Measurements from ENCODE around the gene CST5. TPM values are rescaled to one million over a fixed set of nuclear protein-coding genes. Genes with fewer than 3 reads are reported as not detected.

Gene CST5
- total and polyA plus RNA-seq, 10 of the 15 experiments (the other 5 are each of a cell fraction or from before 2014, with no cell fraction given), result not detected

GRCh38 chr20:23856736-23857135 is 22.8 kb downstream of the CST5 start (continued):
- TF ChIP-seq ZBTB33 (IDR thresholded peaks at IDR 0.05) (no peak), RFX5 (IDR thresholded peaks at IDR 0.05; ENCODE audit: low read depth, low read length) (no peak), ELK1 (IDR thresholded peaks at IDR 0.05; ENCODE audit: low read depth, low read length) (no peak), SRF (IDR thresholded peaks at IDR 0.05; ENCODE audit: low read depth in 2 of 2, low read length in 2 of 2) (no peak), MEF2A (IDR thresholded peaks at IDR 0.05; ENCODE audit: insufficient read depth, low read depth, low read length) (no peak)

GRCh38 chr20:23856226-23856625 is 23.3 kb downstream of the CST5 start:
- Histone ChIP-seq H3K79me2 (ENCODE audit: control insufficient read depth, insufficient read depth, low read length) (no peaks in the 10 kb centered on the region), H2AFZ (ENCODE audit: control insufficient read depth, low read depth, low read length) (no peak overlapping the region), H3K9me3 (replicated peaks; ENCODE audit: control insufficient read depth, insufficient read depth, low read length) (no peaks in the 10 kb centered on the region), H3K27ac (ENCODE audit: control insufficient read depth, insufficient read depth) (no peak overlapping the region), H4K20me1 (ENCODE audit: control insufficient read depth, insufficient read depth) (no peaks in the 10 kb centered on the region), H3K4me2 (ENCODE audit: control insufficient read depth, insufficient read depth) (no peak overlapping the region), H3K9ac (ENCODE audit: control insufficient read depth, insufficient read depth, low read length) (no peak overlapping the region), H3K36me3 (ENCODE audit: control insufficient read depth in 2 of 2, insufficient read depth in 2 of 2, low read length in 1 of 2) (no peaks in the 10 kb centered on the region), H3K4me1 (ENCODE audit: control insufficient read depth, insufficient read depth, low read length) (no peaks in the 10 kb centered on the region), H3K27me3 (replicated peaks in 1 of 2; ENCODE audit: control insufficient read depth in 2 of 2, insufficient read depth in 2 of 2, low read length in 1 of 2) (no peaks in the 10 kb centered on the region), H3K4me3 (no peak overlapping the region)
- 44% methylated on average over 5 of the region's 5 CpGs for WGBS (ENCODE audit: insufficient coverage, insufficient replicate concordance, low lambda C conversion rate, missing lambda C conversion rate)
- ChIA-PET SMC1A (ENCODE audit: uncharacterized antibody, unreplicated experiment) (no interaction called here), RAD21 (ENCODE audit: unreplicated experiment) (no interaction called here), POLR2A (no interaction called here), CTCF (no interaction called here)
- intact Hi-C loops (cut with micrococcal nuclease; ENCODE audit: unreplicated experiment) (no loop called here), in situ Hi-C loops (cut with MboI) (no loop called here)
- ATAC-seq, result no peak
- no TSS peak for BruUV-seq (replicated peaks)
- DNase-seq (ENCODE audit: low read depth, low spot score), result no peak
- FAIRE-seq, result no peak
- TF ChIP-seq CHD1 (IDR thresholded peaks at IDR 0.05; ENCODE audit: low read depth, low read length) (no peak), ATF7 (IDR thresholded peaks at IDR 0.05; ENCODE audit: low read depth) (no peak), ZNF207 (IDR thresholded peaks at IDR 0.05; ENCODE audit: borderline replicate concordance) (no peak), HSF1 (IDR thresholded peaks at IDR 0.05; ENCODE audit: low read depth, low read length) (no peak), YY1 (IDR thresholded peaks at IDR 0.05; ENCODE audit: low read depth, low read length) (no peak), KAT2A (conservative IDR thresholded peaks at IDR 0.05; ENCODE audit: control insufficient read depth, low read depth, low read length) (no peak), ZNF592 (IDR thresholded peaks at IDR 0.05) (no peak), BRCA1 (IDR thresholded peaks at IDR 0.05; ENCODE audit: low read depth, low read length) (no peak), MTA2 (IDR thresholded peaks at IDR 0.05; ENCODE audit: low read depth) (no peak), IKZF2 (IDR thresholded peaks at IDR 0.05) (no peak), HDAC6 (IDR thresholded peaks at IDR 0.05; ENCODE audit: unreplicated experiment) (no peak), STAT1 (conservative IDR thresholded peaks at IDR 0.05) (no peak)
